EH (cell line): ENCODE results near the gene LONP1.
"Not testable (repeated sequence)": the region's sequence is repeated elsewhere in the genome, so short reads cannot be mapped to it uniquely, and the experiment has no call there.

Source experiments
- DNase-seq: peaks from one replicate; pipeline ENCODE4 v3.0.0-alpha.2; 2015; ENCODE audit warnings: low read depth

LONP1 gene

GRCh38 chr19:5719961-5720790 lies at the start of gene LONP1, which contains the start of gene CATSPERD:
Gene LONP1 (minus strand): TSS chr19:5720146. CDS start chr19:5720132, 14 bp downstream.
Gene CATSPERD (plus strand): TSS chr19:5720637. CDS start chr19:5720738, 101 bp downstream.
- peak; percentile 99 for DNase-seq

DNA sequence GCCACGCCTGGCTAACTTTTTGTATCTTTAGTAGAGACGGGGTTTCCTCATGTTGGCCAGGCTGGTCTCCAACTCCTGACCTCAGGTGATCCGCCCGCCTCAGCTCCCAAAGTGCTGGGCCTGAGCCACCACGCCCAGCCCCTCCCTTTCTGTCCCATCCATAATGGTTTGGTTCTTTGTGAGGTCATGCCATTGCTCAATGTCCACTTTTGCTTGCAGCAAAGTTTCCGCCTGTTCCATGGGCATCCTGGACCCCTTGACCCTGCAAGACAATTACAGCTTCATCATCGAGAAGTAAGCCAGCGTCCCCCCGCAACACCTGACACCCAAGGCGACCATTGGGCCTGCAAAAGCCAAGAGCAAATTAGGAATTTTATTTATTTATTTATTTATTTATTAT lies 48.0 kb upstream of the LONP1 start:
- DNase-seq, result no peak

- DNase-seq, result no peak
Observed at GRCh38 chr19:5765220-5765619, 45.3 kb upstream of the LONP1 start.

DNA sequence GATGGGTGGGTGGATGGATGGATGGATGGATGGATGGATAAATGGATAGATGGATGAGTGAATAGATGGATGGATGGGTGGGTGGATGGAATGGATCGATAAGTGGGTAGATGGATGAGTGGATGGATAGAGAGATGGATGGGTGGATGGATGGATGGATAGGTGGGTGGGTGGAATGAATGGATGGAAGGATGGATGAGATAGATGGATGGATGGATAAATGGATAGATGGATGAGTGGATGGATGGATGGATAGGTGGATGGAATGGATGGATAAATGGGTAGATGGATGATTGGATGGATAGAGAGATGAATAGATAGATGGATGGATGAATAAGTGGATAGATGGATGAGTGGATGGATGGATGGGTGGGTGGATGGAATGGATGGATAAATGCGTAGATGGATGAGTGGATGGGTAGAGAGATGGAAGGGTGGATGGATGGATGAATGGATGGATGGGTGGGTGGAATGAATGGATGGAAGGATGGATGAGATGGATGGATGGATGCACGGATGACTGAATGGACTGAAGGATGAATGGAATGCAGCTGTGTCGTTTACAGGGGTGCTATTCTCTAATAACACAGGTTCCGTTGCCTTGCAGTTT lies 42.8 kb upstream of the LONP1 start:
- no peak for DNase-seq

DNA sequence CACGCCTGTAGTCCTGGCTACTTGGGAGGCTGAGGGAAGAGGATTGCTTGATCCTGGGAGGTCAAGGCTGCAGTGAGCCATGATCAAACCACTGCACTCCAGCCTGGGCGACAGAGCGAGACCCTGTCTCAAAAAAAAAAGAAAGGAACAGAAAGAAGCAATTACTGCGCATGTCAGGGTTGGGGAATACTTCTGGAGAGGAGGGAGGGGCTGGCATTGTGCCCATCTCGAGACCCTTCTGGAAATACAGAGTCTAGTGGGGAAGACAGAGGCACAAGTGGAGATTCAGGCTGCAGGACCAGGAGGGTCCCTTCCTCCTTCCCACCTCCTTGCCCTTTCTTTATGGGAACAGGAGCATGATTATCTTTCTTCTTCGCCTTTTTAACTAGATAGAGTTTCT lies 33.8 kb upstream of the LONP1 start:
- no peak for DNase-seq

DNA sequence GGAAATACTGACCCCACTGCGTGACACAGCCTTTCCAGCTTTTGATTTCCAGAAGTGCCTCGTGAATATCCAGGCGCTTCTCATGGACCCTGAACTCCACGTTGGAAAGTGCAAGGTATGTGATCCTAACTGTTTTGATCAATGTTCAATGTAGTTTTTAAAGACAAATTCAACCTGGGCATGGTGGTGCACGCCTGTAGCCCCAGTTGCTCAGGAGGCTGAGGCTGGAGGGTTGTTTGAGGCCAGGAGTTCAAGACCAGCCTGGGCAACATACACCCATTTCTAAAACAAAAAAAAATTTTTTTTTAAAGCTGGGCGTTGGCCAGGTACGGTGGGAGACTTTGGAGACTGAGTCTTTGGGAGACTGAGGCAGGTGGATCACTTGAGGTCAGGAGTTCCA lies 31.8 kb upstream of the LONP1 start:
- DNase-seq, result no peak

DNA sequence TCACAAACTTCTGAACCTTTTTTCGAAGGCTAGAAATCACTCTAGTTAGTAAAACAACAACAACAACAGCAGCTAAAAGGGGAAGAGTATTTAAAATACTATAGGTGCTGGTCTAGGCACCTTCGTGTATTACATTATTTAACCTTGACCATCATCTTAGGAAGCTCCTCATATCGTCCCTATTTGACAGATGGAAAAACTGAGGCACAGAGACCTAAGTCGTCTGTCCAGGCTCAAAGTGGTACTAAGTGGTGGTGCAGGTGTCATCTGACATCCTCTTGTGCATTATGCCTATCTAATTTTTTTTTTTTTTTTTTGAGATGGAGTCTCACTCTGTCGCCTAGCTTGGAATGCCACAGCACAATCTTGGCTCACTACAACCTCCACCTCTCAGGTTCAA lies 29.6 kb upstream of the LONP1 start:
- no peak for DNase-seq

DNA sequence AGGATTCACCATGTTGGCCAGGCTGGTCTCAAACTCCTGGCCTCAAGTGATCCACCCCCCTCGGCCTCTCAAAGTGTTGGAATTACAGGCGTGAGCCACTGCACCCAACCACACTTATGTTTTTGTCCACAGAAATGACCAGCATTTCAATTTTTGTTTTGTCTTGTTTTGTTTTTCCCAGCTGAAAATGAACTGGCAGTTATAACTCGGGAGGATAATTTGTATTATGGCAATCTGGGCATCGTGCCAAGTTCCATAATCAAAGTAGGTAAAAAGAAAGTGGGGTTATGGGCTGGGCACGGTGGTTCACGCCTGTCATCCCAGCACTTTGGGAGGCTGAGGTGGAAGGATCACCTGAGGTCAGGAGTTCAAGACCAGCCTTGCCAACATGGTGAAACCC lies 29.0 kb upstream of the LONP1 start:
- not testable (repeated sequence) for DNase-seq

DNA sequence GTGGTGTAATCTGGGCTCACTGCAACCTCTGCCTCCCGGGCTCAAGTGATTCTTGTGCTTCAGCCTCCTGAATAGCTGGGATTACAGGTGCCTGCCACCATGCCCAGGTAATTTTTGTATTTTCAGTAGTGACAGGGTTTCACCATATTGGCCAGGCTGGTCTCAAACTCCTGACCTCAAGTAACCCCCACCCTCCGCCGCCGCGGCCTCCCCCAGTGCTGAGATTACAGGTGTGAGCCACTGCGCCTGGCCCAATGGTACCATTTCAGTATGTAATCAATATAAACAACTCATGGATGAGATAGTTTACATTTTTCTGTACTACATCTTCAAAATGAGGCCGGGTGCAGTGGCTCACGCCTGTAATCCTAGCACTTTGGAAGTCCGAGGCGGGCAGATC lies 25.1 kb upstream of the LONP1 start:
- DNase-seq, result not testable (repeated sequence)

DNA sequence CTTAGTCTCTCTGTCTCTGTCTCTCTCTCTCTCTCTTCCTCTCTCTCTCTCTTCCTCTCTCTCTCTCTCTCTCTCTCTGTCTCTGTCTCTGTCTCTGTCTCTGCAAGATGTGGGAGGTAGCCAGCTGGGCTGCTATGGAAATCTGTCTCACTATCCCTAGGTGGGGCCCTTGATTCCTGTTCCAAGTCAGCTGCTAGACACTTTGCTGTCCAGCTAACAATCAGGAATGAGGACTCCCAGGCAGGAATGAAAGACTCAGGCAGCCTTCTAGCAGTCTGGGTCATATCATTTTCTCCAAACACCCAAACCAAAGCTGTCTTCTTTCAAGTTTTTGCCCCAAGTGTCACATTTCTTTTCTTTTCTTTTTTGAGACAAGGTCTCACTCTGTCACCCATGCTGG lies 23.7 kb upstream of the LONP1 start:
- peak; percentile 3 for DNase-seq

GRCh38 chr19:5742051-5742450 lies 22.1 kb upstream of the LONP1 start:
- no peak for DNase-seq

DNA sequence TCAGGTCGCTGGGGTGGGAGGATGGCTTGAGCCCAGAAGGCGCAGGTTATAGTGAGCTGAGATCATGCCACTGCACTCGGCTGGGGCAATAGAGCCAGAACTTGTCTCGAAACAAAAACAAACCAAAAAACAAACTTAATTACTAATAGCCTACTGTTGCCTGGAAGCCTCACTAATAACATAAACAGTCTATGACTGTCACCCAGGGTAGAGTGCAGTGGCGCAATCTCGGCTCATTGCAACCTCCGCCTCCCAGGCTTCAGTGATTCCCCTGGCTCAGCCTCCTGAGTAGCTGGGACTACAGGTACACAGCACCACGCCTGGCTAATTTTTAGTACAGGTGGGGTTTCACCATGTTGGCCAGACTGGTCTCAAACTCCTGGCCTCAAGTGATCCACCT lies 18.5 kb upstream of the LONP1 start:
- DNase-seq, result peak; percentile 18

DNA sequence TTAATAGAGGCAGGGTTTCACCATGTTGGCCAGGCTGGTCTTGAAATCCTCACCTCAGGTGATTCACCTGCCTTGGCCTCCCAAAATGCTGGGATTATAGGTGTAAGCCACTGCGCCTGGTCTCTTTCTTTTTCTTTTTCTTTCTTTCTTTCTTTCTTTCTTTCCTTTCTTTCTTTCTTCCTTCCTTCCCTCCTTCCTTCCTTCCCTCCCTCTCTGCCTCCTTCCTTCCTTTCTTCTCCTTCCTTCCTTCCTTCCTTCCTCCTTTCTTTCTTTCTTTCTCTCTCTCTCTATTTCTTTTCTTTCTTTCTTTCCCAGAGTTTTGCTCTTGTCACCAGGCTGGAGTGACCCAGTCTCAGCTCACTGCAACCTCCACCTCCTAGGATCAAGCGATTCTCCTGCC lies 13.2 kb upstream of the LONP1 start:
- DNase-seq, result not testable (repeated sequence)

- no peak for DNase-seq
Observed at GRCh38 chr19:5727453-5728050, 7.6 kb upstream of the LONP1 start.

GRCh38 chr19:5719274-5719960 lies 529 bp downstream of the LONP1 start:
- DNase-seq, result peak; percentile 53

- DNase-seq, result peak; percentile 94
Observed at GRCh38 chr19:5718579-5719273, 1.2 kb downstream of the LONP1 start.

DNA sequence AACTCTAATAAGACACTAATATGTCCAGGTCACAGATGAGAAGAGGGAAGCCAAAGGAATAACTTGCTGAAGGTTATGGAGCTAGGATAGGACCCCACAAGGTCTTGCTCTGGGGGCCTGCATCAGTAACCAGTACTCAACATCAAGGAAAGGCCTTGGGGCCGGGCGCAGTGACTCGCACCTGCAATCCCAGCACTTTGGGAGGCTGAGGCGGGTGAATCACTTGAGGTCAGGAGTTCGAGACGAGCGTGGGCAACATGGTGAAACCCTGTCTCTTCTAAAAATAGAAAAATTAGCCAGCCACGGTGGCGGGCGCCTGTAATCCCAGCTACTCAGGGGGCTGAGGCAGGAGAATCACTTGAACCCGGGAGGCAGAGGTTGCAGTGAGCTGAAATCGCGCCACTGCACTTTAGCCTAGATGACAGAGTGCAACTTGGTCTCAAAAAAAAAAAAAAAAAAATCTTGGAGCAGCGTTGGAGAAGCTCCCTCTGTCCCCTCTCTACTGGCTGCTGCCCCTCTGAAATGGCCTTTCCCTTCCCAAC lies 1.8 kb downstream of the LONP1 start:
- peak; percentile 73 for DNase-seq

DNA sequence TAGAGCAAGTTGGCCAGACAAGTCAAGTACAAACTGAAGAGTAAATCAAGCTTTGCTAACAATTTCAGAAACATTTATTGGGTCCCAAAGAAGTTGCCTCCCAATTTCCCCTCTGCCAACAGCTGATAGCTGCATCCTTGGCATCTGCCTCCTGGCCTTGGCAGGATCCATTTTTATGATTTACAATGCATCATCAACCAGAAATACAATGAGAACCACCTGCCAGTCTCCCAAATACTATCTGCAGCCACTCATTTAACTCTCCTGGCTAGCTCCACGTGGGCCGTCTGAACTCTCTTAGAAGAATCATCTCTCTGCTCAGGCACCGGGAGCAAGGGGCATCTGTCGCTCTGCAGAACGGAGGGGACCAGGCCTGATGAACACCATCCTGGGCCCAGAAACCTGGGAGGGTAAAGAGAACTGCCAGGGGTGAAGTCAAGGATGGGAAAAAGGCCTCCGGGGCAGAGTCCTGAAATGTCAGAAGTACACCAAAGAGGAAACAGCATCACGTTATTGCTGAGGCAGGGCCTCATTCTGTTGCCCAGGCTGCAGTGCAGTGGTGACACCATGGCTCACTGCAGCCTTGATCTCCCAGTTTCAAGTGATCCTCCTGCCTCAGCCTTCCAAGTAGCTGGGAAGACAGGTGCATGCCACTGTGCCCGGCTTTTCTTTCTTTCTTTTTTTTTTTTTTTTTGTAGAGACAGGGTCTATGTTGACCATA lies 2.6 kb downstream of the LONP1 start:
- no peak for DNase-seq

GRCh38 chr19:5714816-5715215 lies 5.1 kb downstream of the LONP1 start:
- no peak for DNase-seq

- DNase-seq, result no peak
Observed at GRCh38 chr19:5713228-5713627, 6.7 kb downstream of the LONP1 start.

DNA sequence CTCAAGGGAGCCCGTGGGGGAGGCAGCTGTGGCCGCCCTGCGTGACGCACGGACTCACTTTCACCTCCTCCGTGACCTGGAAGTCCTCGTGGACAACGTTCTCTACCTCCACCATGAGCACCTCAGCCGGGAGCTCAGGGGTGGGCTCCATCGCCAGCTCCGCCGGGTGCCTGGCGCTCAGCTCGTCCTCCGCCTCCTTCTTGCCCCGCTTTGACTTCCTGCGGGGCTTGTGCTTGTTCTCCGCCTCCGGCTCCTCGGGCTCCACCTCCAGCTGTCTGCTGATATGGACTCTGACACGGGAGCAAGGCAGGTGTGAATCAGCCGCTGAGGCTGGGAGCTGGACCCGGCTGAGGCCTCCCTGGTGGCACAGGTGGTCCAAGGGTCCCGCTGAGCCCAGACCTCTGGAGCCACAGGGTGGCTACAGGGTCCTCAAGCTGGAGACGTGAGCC lies 8.2 kb downstream of the LONP1 start:
- no peak for DNase-seq
